ENCODE results near the gene CASP5.
"Not testable (repeated sequence)": the region's sequence is repeated elsewhere in the genome, so short reads cannot be mapped to it uniquely, and the experiment has no call there.

Gene CASP5

DNA sequence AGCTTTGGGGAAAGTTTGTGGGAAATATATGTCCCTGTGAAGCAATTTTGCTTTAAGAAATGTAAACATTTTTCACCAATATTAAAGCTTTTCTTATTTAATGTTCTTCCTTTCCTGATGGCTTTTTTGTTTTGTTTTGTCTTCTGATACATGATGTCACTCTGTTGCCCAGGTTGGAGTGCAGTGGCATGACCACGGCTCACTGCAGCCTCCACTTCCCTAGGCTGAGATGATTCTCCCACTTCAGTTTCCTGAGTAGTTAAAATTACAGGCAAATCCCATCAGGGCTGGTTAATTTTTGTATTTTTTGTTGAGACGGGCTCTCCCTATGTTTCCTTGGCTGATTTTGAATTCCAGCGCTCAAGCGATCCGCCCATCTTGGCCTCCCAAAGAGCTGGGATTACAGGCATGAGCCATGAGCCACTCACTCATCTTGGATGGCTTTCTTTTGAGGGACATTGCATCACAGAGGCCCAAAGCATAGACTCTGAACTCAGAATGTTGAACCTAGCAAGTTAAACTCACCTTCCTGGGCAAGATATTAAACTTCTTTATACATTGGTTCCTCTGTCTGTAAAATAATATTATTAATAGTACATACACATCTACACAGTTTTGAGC, 22.8 kb upstream of the CASP5 start:
- Mint-ChIP-seq H3K9me3 (peaks cover 1% of the 10 kb centered on the region), H3K36me3 (ENCODE audit: low read depth) (peaks cover 29% of the 10 kb centered on the region), H3K4me3 (peak overlapping the region; percentile 68)

DNA sequence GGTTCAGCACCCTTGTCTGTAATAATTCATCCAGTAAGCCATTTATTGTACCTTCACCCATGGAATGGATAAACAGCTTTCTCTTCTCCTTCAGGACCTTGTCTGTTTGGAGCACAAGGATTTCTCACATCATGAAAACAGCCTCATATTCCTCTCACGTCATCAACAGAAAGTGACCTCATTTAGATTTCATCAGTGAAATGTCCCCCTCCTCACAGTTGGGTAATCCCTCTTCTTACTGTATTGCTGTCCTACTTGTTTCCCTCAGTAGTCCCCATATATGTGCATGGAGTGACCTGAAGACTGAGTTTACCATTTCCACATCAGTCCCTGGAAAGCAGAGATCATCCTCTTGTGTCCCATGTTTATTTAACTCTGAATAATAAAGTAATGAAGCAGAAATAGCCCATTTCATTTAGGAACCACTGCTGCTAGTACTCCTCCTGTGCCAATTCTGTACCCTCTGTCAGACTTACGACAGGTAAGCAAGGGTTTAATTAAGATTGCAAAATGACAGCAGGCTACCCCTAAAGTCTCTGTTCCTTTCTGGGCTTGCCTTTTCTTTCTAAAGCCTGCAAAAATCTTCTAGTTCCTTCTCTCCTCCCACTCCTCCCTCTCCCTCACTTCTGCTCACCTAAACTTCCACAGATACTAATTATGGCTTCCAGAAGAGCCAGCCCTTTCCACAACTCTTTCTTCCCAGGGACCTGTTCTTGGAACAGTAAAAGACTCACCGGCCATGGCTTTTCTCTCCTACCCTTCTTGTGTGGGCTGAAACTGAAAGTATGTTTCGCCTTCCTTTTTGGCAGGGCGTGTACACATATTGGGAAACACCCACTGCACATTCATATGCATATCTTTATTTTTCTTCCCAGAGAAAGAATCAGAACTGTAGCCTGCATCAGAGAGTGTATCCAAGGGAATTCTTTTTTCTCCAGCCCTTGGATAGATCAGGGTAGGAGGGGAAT, 21.9 kb upstream of the CASP5 start, which contains the start of gene CARD16:
TSS of gene CARD16 (minus strand) at position 779 of the 968 bp plus-strand sequence. CDS start at position 741, 38 bp downstream.
- Mint-ChIP-seq H3K36me3 (ENCODE audit: low read depth) (peaks cover 36% of the 10 kb centered on the region), H3K27ac (peak within 1 kb of the TSS; percentile 92), H3K4me1 (ENCODE audit: low read depth) (peaks cover 33% of the 10 kb centered on the region), H3K4me3 (peak within 1 kb of the TSS; percentile 92)
- H3K9me3 Mint-ChIP-seq; H3K27me3 Mint-ChIP-seq (ENCODE audit: low read depth): not testable (repeated sequence)
- peak; percentile 28 for DNase-seq (ENCODE audit: low spot score)

More for the DNA sequence above, 22.8 kb upstream of the CASP5 start:
- no peaks in the 10 kb centered on the region for H3K27me3 Mint-ChIP-seq (ENCODE audit: low read depth)
- DNase-seq (ENCODE audit: low spot score), result no peak
- peaks cover 31% of the 10 kb centered on the region for H3K4me1 Mint-ChIP-seq (ENCODE audit: low read depth)
- H3K27ac Mint-ChIP-seq, result no peak overlapping the region

DNA sequence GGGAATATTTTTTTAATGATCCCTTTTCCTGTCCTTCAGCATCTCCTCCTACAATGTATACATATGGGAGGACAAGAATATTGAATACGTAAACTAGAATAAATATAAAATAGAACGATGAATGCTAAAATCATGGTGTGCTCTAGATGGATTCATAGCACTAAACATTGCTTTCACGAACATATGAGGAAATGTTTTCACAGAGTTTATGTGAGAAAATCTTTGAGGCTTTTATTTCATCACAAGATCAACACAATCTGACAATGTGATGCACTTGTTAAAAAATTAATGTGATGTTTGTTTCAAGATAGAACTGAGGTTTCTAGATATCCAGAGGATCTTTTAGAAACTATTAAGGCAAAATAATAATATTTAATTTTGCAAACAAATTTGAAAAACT, 19.2 kb upstream of the CASP5 start:
- H3K4me1 Mint-ChIP-seq (ENCODE audit: low read depth), result peaks cover 33% of the 10 kb centered on the region
- DNase-seq (ENCODE audit: low spot score), result no peak
- peaks cover 58% of the 10 kb centered on the region for H3K36me3 Mint-ChIP-seq (ENCODE audit: low read depth)

DNA sequence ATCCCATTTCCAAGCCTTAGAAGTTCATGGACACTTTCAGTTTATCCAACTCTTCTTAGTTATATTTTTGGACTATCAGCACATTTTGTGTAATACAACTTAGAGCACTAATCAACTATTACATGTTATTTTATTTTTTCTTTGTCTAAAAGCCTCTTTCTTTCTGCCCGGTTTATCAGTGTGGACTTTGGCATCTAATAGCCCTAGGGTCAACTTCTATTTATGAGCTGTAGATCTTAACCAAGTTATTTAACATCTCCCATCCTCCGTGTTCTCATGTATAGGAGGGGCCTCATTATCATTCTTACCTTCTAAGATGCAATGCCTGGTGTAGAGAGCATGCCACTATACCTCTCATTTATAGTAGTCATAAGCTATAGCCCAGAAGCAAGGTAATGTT, 17.7 kb upstream of the CASP5 start:
- no peak overlapping the region for H3K27ac Mint-ChIP-seq
- peaks cover 30% of the 10 kb centered on the region for H3K4me1 Mint-ChIP-seq (ENCODE audit: low read depth)
- H3K27me3 Mint-ChIP-seq (ENCODE audit: low read depth), result no peaks in the 10 kb centered on the region
- peaks cover 66% of the 10 kb centered on the region for H3K36me3 Mint-ChIP-seq (ENCODE audit: low read depth)
- peaks cover 3% of the 10 kb centered on the region for H3K9me3 Mint-ChIP-seq
- no peak for DNase-seq (ENCODE audit: low spot score)
- H3K4me3 Mint-ChIP-seq, result no peak overlapping the region

More for the DNA sequence above, 19.2 kb upstream of the CASP5 start:
- no peaks in the 10 kb centered on the region for H3K27me3 Mint-ChIP-seq (ENCODE audit: low read depth)
- H3K4me3 Mint-ChIP-seq, result peak overlapping the region; percentile 11
- H3K9me3 Mint-ChIP-seq, result peaks cover 3% of the 10 kb centered on the region
- no peak overlapping the region for H3K27ac Mint-ChIP-seq

DNA sequence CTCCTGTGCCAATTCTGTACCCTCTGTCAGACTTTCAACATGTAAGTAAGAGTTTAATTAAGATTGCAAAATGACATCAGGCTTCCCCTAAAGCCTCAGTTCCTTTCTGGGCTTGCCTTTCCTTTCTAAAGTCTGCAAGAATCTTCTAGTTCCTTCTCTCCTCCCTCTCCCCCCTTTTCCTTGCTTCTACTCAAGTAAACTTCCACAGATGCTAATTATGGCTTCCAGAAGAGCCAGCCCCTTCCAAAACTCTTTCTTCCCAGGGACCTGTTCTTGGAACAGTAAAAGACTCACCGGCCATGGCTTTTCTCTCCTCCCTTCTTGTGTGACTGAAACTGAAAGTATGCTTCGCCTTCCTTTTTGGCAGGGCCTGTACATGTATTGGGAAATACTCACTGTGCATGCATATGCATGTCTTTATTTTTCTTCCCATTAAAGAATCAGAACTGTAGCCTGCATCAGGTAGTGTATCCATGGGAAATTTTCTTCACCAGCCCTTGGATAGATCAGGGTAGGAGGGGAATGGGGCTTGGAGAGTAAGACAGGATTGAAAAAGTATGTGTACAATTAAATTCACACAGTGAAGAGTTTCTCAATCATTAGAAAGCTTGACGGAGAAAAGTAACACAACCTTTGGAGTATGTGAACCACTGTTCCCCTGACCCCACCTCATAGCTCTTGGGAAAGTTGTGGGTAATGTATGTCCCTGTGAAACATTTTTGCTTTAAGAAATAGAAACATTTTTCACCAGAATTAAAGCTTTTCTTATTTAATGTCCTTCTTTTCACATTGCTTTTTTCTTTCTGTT, 12.0 kb upstream of the CASP5 start, which contains the start of gene CASP1:
TSS of gene CASP1 (minus strand) at position 332 of the 808 bp plus-strand sequence. CDS start at position 301, 31 bp downstream.
- Mint-ChIP-seq H3K36me3 (ENCODE audit: low read depth) (peaks cover 52% of the 10 kb centered on the region), H3K27ac (peak within 1 kb of the TSS; percentile 92), H3K27me3 (ENCODE audit: low read depth) (no peaks in the 10 kb centered on the region), H3K9me3 (no peaks in the 10 kb centered on the region), H3K4me1 (ENCODE audit: low read depth) (peaks cover 30% of the 10 kb centered on the region), H3K4me3 (peak within 1 kb of the TSS; percentile 93)
- DNase-seq (ENCODE audit: low spot score), result peak; percentile 22

DNA sequence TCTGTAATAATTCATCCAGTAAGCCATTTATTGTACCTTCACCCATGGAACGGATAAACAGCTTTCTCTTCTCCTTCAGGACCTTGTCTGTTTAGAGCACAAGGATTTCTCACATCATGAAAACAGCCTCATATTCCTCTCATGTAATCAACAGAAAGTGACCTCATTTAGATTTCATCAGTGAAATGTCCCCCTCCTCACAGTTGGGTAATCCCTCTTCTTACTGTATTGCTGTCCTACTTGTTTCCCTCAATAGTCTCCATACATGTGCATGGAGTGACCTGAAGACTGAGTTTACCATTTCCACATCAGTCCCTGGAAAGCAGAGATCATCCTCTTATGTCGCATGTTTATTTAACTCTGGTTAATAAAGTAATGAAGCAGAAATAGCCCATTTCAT, 11.4 kb upstream of the CASP5 start:
- Mint-ChIP-seq H3K36me3 (ENCODE audit: low read depth) (peaks cover 52% of the 10 kb centered on the region), H3K4me1 (ENCODE audit: low read depth) (peaks cover 30% of the 10 kb centered on the region), H3K4me3 (peak overlapping the region; percentile 93), H3K27ac (peak overlapping the region; percentile 55)
- not testable (repeated sequence) for H3K9me3 Mint-ChIP-seq; H3K27me3 Mint-ChIP-seq (ENCODE audit: low read depth); DNase-seq (ENCODE audit: low spot score)

DNA sequence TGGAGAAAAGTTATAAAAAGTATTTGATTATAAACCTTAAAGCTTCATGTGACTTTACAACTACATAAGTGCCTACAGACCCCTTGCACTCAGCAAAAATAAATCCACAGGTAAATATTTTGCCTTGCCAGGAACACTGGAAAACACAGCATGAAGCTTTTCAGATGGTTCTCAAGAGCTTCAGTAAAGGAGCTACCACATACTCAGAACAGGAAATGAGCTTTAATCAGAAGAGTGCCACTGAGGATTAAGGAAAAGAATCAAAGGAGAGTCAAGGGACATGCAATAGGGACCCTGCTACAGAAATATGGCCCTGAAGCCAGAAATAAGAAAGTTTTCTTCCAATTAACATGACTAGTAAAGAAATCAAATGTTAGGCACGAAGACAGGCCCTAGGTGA, 10.8 kb upstream of the CASP5 start:
- H3K27me3 Mint-ChIP-seq (ENCODE audit: low read depth), result no peaks in the 10 kb centered on the region
- H3K27ac Mint-ChIP-seq, result no peak overlapping the region
- peaks cover 30% of the 10 kb centered on the region for H3K4me1 Mint-ChIP-seq (ENCODE audit: low read depth)
- H3K4me3 Mint-ChIP-seq, result peak overlapping the region; percentile 93
- no peak for DNase-seq (ENCODE audit: low spot score)
- H3K36me3 Mint-ChIP-seq (ENCODE audit: low read depth), result peaks cover 54% of the 10 kb centered on the region
- H3K9me3 Mint-ChIP-seq, result no peaks in the 10 kb centered on the region

DNA sequence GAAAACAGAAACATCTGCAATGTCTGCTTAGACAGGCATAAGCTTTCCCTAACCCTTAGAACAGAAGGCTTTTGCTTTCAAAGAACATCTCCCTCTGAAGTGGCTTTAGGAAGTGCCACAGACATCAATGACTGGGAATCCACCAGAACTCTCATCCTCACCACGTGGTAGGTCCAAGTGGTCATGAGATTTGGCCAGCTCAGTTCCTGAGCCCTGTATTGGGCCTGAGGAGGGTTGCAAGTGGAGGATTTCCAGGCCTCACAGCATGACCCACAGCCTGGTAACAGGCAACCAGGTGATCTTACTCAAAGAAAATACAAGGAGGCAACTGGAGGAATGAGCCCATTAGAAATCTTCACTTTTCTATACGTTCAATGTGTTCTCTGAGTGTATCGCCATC, 10.4 kb upstream of the CASP5 start:
- Mint-ChIP-seq H3K36me3 (ENCODE audit: low read depth) (peaks cover 55% of the 10 kb centered on the region), H3K4me3 (peak overlapping the region; percentile 93), H3K4me1 (ENCODE audit: low read depth) (peaks cover 30% of the 10 kb centered on the region), H3K9me3 (no peaks in the 10 kb centered on the region), H3K27ac (no peak overlapping the region), H3K27me3 (ENCODE audit: low read depth) (no peaks in the 10 kb centered on the region)
- DNase-seq (ENCODE audit: low spot score), result no peak

DNA sequence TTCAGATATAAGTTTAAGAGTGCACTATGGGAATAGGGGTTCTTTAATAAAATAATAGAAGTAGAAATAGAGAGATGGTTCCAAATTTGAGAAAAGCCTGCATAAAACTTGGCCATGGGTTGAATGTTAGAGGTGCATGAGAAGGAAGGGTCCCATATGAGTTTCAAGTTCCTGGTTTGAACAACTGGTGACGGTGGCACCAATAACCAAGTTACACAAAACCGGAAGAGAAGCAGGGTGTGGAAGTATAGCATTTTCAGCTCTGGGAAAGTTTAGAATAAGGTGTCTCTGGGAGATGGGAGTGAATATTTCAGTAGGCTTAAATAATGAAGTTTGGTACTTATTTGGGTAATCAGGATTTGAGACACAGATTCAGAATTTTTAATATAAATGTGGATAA, 9.5 kb upstream of the CASP5 start:
- DNase-seq (ENCODE audit: low spot score), result no peak
- peak overlapping the region; percentile 93 for H3K4me3 Mint-ChIP-seq
- H3K4me1 Mint-ChIP-seq (ENCODE audit: low read depth), result peaks cover 34% of the 10 kb centered on the region
- peaks cover 52% of the 10 kb centered on the region for H3K36me3 Mint-ChIP-seq (ENCODE audit: low read depth)
- no peaks in the 10 kb centered on the region for H3K9me3 Mint-ChIP-seq
- H3K27ac Mint-ChIP-seq, result peak overlapping the region; percentile 61
- H3K27me3 Mint-ChIP-seq (ENCODE audit: low read depth), result no peaks in the 10 kb centered on the region

DNA sequence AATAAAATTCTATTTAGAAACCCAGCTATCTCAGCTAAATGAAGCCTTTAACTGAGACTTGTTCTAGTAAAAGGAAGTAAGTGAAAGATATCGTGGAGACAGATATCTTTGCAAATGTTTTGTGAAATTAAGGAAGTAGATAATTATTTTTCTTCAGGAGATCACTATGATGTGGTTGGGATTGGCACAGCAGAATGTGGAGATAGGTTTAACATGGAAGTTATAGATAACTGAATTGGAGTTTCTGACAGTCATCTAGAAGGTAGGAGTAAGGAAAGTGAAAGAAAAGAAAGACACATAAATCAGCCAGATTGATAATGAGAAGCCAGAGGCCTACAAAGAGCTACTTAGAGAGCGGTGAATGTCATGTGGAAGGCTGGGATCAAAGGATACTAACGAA, 4.7 kb upstream of the CASP5 start:
- no peaks in the 10 kb centered on the region for H3K27me3 Mint-ChIP-seq (ENCODE audit: low read depth)
- peaks cover 59% of the 10 kb centered on the region for H3K36me3 Mint-ChIP-seq (ENCODE audit: low read depth)
- no peak for DNase-seq (ENCODE audit: low spot score)

DNA sequence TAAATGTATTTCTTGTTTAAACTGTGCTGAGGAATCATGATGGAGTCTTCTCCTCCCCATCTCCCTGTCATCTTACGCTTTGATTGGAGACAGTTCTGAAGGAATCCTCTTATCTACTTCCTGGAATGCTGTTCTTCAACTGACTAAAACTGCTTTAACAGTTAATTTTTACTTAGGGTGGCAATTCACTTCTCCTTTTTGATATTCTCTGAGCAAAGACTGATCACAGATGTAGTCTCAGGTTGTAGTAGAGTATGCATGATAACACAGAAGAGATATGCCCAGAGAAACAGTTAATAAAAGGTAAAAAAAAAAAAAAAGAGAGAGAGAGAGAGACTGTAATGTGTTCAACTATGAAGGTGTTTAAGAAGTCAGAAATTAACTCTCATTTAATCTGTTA, 1.4 kb upstream of the CASP5 start:
- H3K4me1 Mint-ChIP-seq (ENCODE audit: low read depth), result peaks cover 7% of the 10 kb centered on the region
- H3K9me3 Mint-ChIP-seq, result no peaks in the 10 kb centered on the region
- no peaks in the 10 kb centered on the region for H3K27me3 Mint-ChIP-seq (ENCODE audit: low read depth)
- no peak for DNase-seq (ENCODE audit: low spot score)
- H3K36me3 Mint-ChIP-seq (ENCODE audit: low read depth), result peaks cover 40% of the 10 kb centered on the region
- no peak overlapping the region for H3K4me3 Mint-ChIP-seq
- no peak overlapping the region for H3K27ac Mint-ChIP-seq

More for the DNA sequence above, 4.7 kb upstream of the CASP5 start:
- no peak overlapping the region for H3K27ac Mint-ChIP-seq
- H3K9me3 Mint-ChIP-seq, result no peaks in the 10 kb centered on the region
- H3K4me1 Mint-ChIP-seq (ENCODE audit: low read depth), result peaks cover 9% of the 10 kb centered on the region
- no peak overlapping the region for H3K4me3 Mint-ChIP-seq

DNA sequence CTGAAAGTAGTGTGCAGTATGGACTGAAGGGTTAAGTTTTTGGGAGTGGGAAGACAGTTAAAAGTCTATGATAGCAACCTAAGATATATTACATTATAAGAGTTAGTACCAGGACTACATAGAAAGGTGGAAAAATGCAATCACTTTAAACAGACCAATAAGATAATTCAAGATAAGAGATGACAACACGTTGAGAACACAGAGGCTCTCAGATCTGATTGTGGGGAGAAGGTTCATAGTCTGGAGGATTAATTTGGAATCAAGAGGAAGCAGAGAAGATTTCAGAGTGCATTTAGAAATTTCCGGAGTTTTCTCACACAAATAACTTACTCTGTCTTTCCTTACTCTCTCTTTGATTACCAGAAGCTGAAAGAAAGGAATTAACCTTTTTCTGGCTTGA, 441 bp downstream of the CASP5 start:
- Mint-ChIP-seq H3K4me3 (no peak overlapping the region), H3K36me3 (ENCODE audit: low read depth) (peaks cover 24% of the 10 kb centered on the region), H3K4me1 (ENCODE audit: low read depth) (peaks cover 3% of the 10 kb centered on the region)

DNA sequence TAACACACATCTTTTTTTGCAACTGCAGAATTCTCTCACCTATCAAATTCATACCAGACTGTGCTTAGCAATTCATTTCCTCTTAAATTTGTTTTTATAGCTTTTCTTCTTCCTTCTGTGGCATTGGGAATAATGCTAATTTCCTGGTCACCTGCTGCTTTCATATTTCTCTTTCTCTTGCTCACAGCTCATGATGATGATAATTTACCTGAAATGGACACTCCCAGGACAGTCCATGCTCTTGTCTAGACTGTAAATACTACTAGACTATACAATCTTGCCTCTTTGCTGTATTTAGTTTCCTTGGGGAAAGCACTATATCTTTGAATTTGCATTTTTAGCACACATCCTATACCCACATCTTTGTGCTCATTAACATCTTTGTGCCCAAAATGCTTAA, 15.5 kb downstream of the CASP5 start:
- no peaks in the 10 kb centered on the region for H3K4me1 Mint-ChIP-seq (ENCODE audit: low read depth)
- peaks cover 5% of the 10 kb centered on the region for H3K27me3 Mint-ChIP-seq (ENCODE audit: low read depth)

More for the DNA sequence above, 441 bp downstream of the CASP5 start:
- Mint-ChIP-seq H3K27me3 (ENCODE audit: low read depth) (no peaks in the 10 kb centered on the region), H3K9me3 (no peaks in the 10 kb centered on the region), H3K27ac (no peak overlapping the region)
- no peak for DNase-seq (ENCODE audit: low spot score)

More for the DNA sequence above, 15.5 kb downstream of the CASP5 start:
- DNase-seq (ENCODE audit: low spot score), result no peak
- no peak overlapping the region for H3K4me3 Mint-ChIP-seq
- no peaks in the 10 kb centered on the region for H3K9me3 Mint-ChIP-seq
- H3K27ac Mint-ChIP-seq, result no peak overlapping the region
- H3K36me3 Mint-ChIP-seq (ENCODE audit: low read depth), result no peaks in the 10 kb centered on the region
